IPS-18a (cell line): Measurements from ENCODE around the gene SLC25A18.

ENCODE experiments used
- H3K27ac ChIP-seq: one replicate; pipeline ENCODE4 v1.5.1; 2013; ENCODE audit warnings: low read length
- H3K27me3 ChIP-seq: one replicate; pipeline ENCODE4 v1.6.1; 2013; ENCODE audit warnings: mild to moderate bottlenecking, low read length; ENCODE audit not compliant: control insufficient read depth, insufficient read depth
- H3K36me3 ChIP-seq: one replicate; pipeline ENCODE4 v1.6.1; 2013; ENCODE audit warnings: low read depth, low read length; ENCODE audit not compliant: control insufficient read depth
- H3K4me1 ChIP-seq: one replicate; pipeline ENCODE4 v1.6.1; 2013; ENCODE audit warnings: low read depth, low read length; ENCODE audit not compliant: control insufficient read depth
- H3K4me3 ChIP-seq: one replicate; pipeline ENCODE4 v1.5.1; 2013; ENCODE audit warnings: low read length
- H3K9ac ChIP-seq: one replicate; pipeline ENCODE4 v1.6.1; 2013; ENCODE audit warnings: mild to moderate bottlenecking, low read length, moderate library complexity
- H3K9me3 ChIP-seq: one replicate; pipeline ENCODE4 v1.6.1; 2013; ENCODE audit warnings: low read depth, low read length; ENCODE audit not compliant: control insufficient read depth

The SLC25A18 gene

GRCh38 chr22:17587629-17588028 is 24.3 kb downstream of the SLC25A18 start:
- H3K4me3 ChIP-seq = no peak overlapping the region
- no peaks in the 10 kb centered on the region for H3K4me1 ChIP-seq
- peaks cover 18% of the 10 kb centered on the region for H3K36me3 ChIP-seq
- no peaks in the 10 kb centered on the region for H3K27me3 ChIP-seq
- H3K27ac ChIP-seq = no peak overlapping the region
- H3K9ac ChIP-seq = no peak overlapping the region
- no peaks in the 10 kb centered on the region for H3K9me3 ChIP-seq

- H3K9ac ChIP-seq = no peak overlapping the region
- no peak overlapping the region for H3K27ac ChIP-seq
- peaks cover 27% of the 10 kb centered on the region for H3K36me3 ChIP-seq
- no peaks in the 10 kb centered on the region for H3K4me1 ChIP-seq
- no peak overlapping the region for H3K4me3 ChIP-seq
- H3K27me3 ChIP-seq = no peaks in the 10 kb centered on the region
- no peaks in the 10 kb centered on the region for H3K9me3 ChIP-seq
These were observed 25.3 kb downstream of the SLC25A18 start for GRCh38 chr22:17588606-17589005.

GRCh38 chr22:17589810-17590375 is 26.6 kb downstream of the SLC25A18 start:
- H3K4me3 ChIP-seq = no peak overlapping the region
- no peaks in the 10 kb centered on the region for H3K9me3 ChIP-seq
- H3K9ac ChIP-seq = no peak overlapping the region
- no peaks in the 10 kb centered on the region for H3K27me3 ChIP-seq
- H3K36me3 ChIP-seq = peaks cover 40% of the 10 kb centered on the region
- no peak overlapping the region for H3K27ac ChIP-seq
- no peaks in the 10 kb centered on the region for H3K4me1 ChIP-seq

- no peak overlapping the region for H3K27ac ChIP-seq
- H3K36me3 ChIP-seq = peaks cover 40% of the 10 kb centered on the region
These were observed 27.3 kb downstream of the SLC25A18 start for GRCh38 chr22:17590586-17590985.

GRCh38 chr22:17592201-17592600 is 28.9 kb downstream of the SLC25A18 start:
- H3K9me3 ChIP-seq = no peaks in the 10 kb centered on the region

More at GRCh38 chr22:17590586-17590985, 27.3 kb downstream of the SLC25A18 start:
- Histone ChIP-seq H3K9ac (no peak overlapping the region), H3K4me1 (no peaks in the 10 kb centered on the region), H3K9me3 (no peaks in the 10 kb centered on the region), H3K4me3 (no peak overlapping the region), H3K27me3 (no peaks in the 10 kb centered on the region)

GRCh38 chr22:17596226-17596625 is 32.9 kb downstream of the SLC25A18 start:
- no peaks in the 10 kb centered on the region for H3K4me1 ChIP-seq
- no peaks in the 10 kb centered on the region for H3K27me3 ChIP-seq
- no peaks in the 10 kb centered on the region for H3K9me3 ChIP-seq
- no peak overlapping the region for H3K9ac ChIP-seq
- H3K4me3 ChIP-seq = no peak overlapping the region
- H3K27ac ChIP-seq = no peak overlapping the region
- peaks cover 82% of the 10 kb centered on the region for H3K36me3 ChIP-seq

More at GRCh38 chr22:17592201-17592600, 28.9 kb downstream of the SLC25A18 start:
- Histone ChIP-seq H3K27me3 (no peaks in the 10 kb centered on the region), H3K4me3 (no peak overlapping the region), H3K36me3 (peaks cover 52% of the 10 kb centered on the region), H3K9ac (no peak overlapping the region), H3K27ac (no peak overlapping the region), H3K4me1 (no peaks in the 10 kb centered on the region)

GRCh38 chr22:17597217-17597616 is 33.9 kb downstream of the SLC25A18 start:
- H3K36me3 ChIP-seq = peaks cover 77% of the 10 kb centered on the region
- no peak overlapping the region for H3K4me3 ChIP-seq
- H3K4me1 ChIP-seq = no peaks in the 10 kb centered on the region
- H3K27me3 ChIP-seq = no peaks in the 10 kb centered on the region
- no peak overlapping the region for H3K27ac ChIP-seq
- no peaks in the 10 kb centered on the region for H3K9me3 ChIP-seq
- no peak overlapping the region for H3K9ac ChIP-seq

GRCh38 chr22:17598318-17598717 is 35.0 kb downstream of the SLC25A18 start:
- Histone ChIP-seq H3K9ac (no peak overlapping the region), H3K4me3 (no peak overlapping the region), H3K4me1 (no peaks in the 10 kb centered on the region), H3K9me3 (no peaks in the 10 kb centered on the region), H3K27ac (no peak overlapping the region), H3K36me3 (peaks cover 67% of the 10 kb centered on the region), H3K27me3 (no peaks in the 10 kb centered on the region)

GRCh38 chr22:17601031-17601430 is 37.7 kb downstream of the SLC25A18 start:
- H3K36me3 ChIP-seq = peaks cover 51% of the 10 kb centered on the region
- H3K4me3 ChIP-seq = no peak overlapping the region
- H3K9ac ChIP-seq = no peak overlapping the region
- H3K9me3 ChIP-seq = no peaks in the 10 kb centered on the region
- H3K27ac ChIP-seq = no peak overlapping the region
- H3K27me3 ChIP-seq = no peaks in the 10 kb centered on the region
- no peaks in the 10 kb centered on the region for H3K4me1 ChIP-seq

- Histone ChIP-seq H3K36me3 (peaks cover 43% of the 10 kb centered on the region), H3K4me3 (no peak overlapping the region), H3K9me3 (no peaks in the 10 kb centered on the region), H3K27ac (no peak overlapping the region), H3K27me3 (no peaks in the 10 kb centered on the region), H3K9ac (no peak overlapping the region), H3K4me1 (no peaks in the 10 kb centered on the region)
These were observed 40.4 kb downstream of the SLC25A18 start for GRCh38 chr22:17603668-17604067.

- H3K9ac ChIP-seq = no peak overlapping the region
- no peaks in the 10 kb centered on the region for H3K9me3 ChIP-seq
- H3K27ac ChIP-seq = no peak overlapping the region
- peaks cover 32% of the 10 kb centered on the region for H3K36me3 ChIP-seq
- no peak overlapping the region for H3K4me3 ChIP-seq
- H3K4me1 ChIP-seq = no peaks in the 10 kb centered on the region
- no peaks in the 10 kb centered on the region for H3K27me3 ChIP-seq
These were observed 43.2 kb downstream of the SLC25A18 start for GRCh38 chr22:17606496-17606895.

GRCh38 chr22:17607891-17608521 is 44.7 kb downstream of the SLC25A18 start:
- Histone ChIP-seq H3K36me3 (peaks cover 46% of the 10 kb centered on the region), H3K9ac (no peak overlapping the region), H3K4me3 (no peak overlapping the region)

More at GRCh38 chr22:17607891-17608521, 44.7 kb downstream of the SLC25A18 start:
- Histone ChIP-seq H3K27ac (no peak overlapping the region), H3K9me3 (no peaks in the 10 kb centered on the region), H3K4me1 (no peaks in the 10 kb centered on the region), H3K27me3 (no peaks in the 10 kb centered on the region)
